ENCODE measurements around the gene NRP1. TPM values are rescaled to one million over a fixed set of nuclear protein-coding genes. Genes with fewer than 3 reads are reported as not detected.

The NRP1 gene
- polyA plus RNA-seq, 2 of the 4 experiments (the other 2 are of a cell fraction) = 121 to 259 TPM

DNA sequence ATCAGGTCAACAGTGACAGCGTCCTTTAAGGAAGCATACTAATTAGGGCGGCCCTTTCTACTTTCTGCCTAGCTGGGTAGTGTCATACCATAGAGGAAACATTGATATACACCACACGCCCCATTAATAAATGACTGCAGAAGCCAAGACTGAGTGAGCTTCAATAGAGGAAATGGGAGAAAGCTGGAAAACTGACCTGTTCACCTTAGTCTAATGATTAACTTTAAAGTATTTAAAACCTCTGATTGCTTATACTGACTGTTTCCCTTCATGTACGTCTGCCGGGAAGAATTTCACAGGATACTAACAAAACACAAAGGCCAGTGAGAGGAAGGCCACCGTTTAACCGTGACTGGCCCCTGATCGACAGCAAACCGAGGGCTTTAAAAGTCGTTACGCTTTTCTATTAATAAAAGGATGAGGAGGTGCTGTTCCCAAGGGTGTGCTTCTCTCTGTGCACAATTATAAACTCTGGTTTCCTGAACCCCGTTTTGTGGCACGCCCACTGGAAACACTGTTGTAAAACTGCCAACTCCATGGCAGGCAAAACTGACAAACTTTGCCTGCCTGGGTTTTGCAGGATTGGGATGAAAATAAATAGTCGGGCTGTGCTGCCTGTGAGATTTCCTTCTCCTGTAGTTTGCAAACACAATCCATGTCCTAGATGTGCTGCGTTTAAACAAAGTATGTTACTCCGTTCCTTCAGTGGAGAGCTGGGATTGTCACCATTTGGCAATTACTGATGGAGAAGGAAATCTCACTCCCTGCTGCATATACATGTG lies 137.6 kb downstream of the NRP1 start:
- 3% methylated on average over 16 of the region's 16 CpGs for WGBS (ENCODE audit: missing lambda C conversion rate)
- TF ChIP-seq MAFK (IDR thresholded peaks at IDR 0.05; ENCODE audit: partially characterized antibody) (no peak), SREBF2 (IDR thresholded peaks at IDR 0.05) (no peak), GATA3 (IDR thresholded peaks at IDR 0.05; ENCODE audit: borderline replicate concordance) (peak; percentile 57; the same call in 1 of the 2 replicates), KDM1A (IDR thresholded peaks at IDR 0.05; ENCODE audit: low read depth) (no peak), HEYL (CRISPR knock-in tag; IDR thresholded peaks at IDR 0.05) (no peak; the same call in 1 of the 2 replicates), EP300 (IDR thresholded peaks at IDR 0.05) (peak in 1 of 2 experiments; percentile 24; a peak in 1 of 5 replicates), ZFP36 (IDR thresholded peaks at IDR 0.05; ENCODE audit: borderline replicate concordance, partially characterized antibody) (no peak), CEBPB (IDR thresholded peaks at IDR 0.05) (no peak; a peak in 1 of 4 replicates), JUN (IDR thresholded peaks at IDR 0.05) (peak; percentile 42 to 54; a peak in 4 of 5 replicates), FOSL2 (IDR thresholded peaks at IDR 0.05) (no peak), FOSL2 (CRISPR knock-in tag; IDR thresholded peaks at IDR 0.05) (peak; percentile 9; the same call in 1 of the 2 replicates), MYC (IDR thresholded peaks at IDR 0.05; ENCODE audit: borderline replicate concordance, low read length) (no peak), RARB (CRISPR knock-in tag; IDR thresholded peaks at IDR 0.05) (no peak), JUNB (IDR thresholded peaks at IDR 0.05) (no peak)
- TF ChIP-seq, protein P1, sequence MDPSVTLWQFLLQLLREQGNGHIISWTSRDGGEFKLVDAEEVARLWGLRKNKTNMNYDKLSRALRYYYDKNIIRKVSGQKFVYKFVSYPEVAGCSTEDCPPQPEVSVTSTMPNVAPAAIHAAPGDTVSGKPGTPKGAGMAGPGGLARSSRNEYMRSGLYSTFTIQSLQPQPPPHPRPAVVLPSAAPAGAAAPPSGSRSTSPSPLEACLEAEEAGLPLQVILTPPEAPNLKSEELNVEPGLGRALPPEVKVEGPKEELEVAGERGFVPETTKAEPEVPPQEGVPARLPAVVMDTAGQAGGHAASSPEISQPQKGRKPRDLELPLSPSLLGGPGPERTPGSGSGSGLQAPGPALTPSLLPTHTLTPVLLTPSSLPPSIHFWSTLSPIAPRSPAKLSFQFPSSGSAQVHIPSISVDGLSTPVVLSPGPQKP (IDR thresholded peaks at IDR 0.05; ENCODE audit: low read depth, low read length) = no peak
- TF ChIP-seq, protein P2, sequence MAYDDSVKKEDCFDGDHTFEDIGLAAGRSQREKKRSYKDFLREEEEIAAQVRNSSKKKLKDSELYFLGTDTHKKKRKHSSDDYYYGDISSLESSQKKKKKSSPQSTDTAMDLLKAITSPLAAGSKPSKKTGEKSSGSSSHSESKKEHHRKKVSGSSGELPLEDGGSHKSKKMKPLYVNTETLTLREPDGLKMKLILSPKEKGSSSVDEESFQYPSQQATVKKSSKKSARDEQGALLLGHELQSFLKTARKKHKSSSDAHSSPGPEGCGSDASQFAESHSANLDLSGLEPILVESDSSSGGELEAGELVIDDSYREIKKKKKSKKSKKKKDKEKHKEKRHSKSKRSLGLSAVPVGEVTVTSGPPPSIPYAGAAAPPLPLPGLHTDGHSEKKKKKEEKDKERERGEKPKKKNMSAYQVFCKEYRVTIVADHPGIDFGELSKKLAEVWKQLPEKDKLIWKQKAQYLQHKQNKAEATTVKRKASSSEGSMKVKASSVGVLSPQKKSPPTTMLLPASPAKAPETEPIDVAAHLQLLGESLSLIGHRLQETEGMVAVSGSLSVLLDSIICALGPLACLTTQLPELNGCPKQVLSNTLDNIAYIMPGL (CRISPR knock-in tag; IDR thresholded peaks at IDR 0.05; ENCODE audit: borderline replicate concordance) = no peak
- peak overlapping the region; percentile 79 to 86 for H3K27ac ChIP-seq
- DNase-seq (ENCODE audit: low read depth in 1 of 2, low spot score in 1 of 2) = peak; percentile 43 to 85
- H3K4me3 ChIP-seq = peak overlapping the region; percentile 2; the same call in 2 of the 3 replicates
- H3K4me1 ChIP-seq = peaks cover 78% of the 10 kb centered on the region
- POLR2A ChIA-PET = interaction anchor here (0.8 kb wide), 1 partner anchor 80 kb away, joined by 3 read pairs; no protein-coding TSS in a partner anchor
- CTCF ChIA-PET = interaction anchor here (0.8 to 3.3 kb wide), 4 partner anchors 10 to 1441 kb away, joined by 3 to 12 read pairs (median 4); no protein-coding TSS in a partner anchor
- FAIRE-seq = peak; percentile 13
- H3K4me2 ChIP-seq = peak overlapping the region; percentile 73
- H3K9me3 ChIP-seq = no peaks in the 10 kb centered on the region
- ATAC-seq = peak; percentile 40 to 62; a peak in 4 of 6 replicates

DNA sequence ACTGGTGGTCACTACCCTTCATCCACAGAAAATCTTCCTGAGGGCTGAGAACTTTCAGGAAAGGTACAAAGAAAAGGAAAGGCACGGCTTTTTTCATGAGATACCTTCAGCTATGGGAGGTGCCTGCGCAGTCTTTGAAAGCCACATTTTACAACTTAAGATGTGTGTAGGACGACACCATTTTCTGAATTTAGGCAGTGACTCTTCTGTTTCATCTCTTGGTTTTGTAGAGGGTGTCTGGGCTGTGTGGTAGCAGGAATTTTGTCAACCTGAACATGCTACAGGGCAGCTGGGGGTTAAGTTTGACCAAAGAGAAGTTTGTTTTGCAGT lies 138.1 kb downstream of the NRP1 start:
- peak; percentile 36 for FAIRE-seq
- no peak for DNase-seq (ENCODE audit: low read depth in 1 of 2, low spot score in 1 of 2)
- no peak overlapping the region for H3K4me3 ChIP-seq
- ChIA-PET CTCF (interaction anchor here (0.8 to 3.3 kb wide), 4 partner anchors 10 to 1442 kb away, joined by 3 to 12 read pairs (median 4); no protein-coding TSS in a partner anchor), POLR2A (interaction anchor here (0.5 to 0.8 kb wide), 2 partner anchors 81 to 1935 kb away, joined by 3 read pairs; no protein-coding TSS in a partner anchor)
- peaks cover 74% of the 10 kb centered on the region for H3K4me1 ChIP-seq
- no peaks in the 10 kb centered on the region for H3K9me3 ChIP-seq
- ATAC-seq = peak in 1 of 2 experiments; percentile 5; a peak in 3 of 6 replicates
- H3K27ac ChIP-seq = peak overlapping the region; percentile 79 to 86
- 82% methylated on average over 3 of the region's 3 CpGs for WGBS (ENCODE audit: missing lambda C conversion rate)
- peak overlapping the region; percentile 73 for H3K4me2 ChIP-seq
- TF ChIP-seq MYC (IDR thresholded peaks at IDR 0.05; ENCODE audit: borderline replicate concordance, low read length) (no peak), MAZ (IDR thresholded peaks at IDR 0.05; ENCODE audit: borderline replicate concordance, low read depth, low read length) (no peak), HOXA7 (CRISPR knock-in tag; IDR thresholded peaks at IDR 0.05) (0 out of 2 replicates have a peak, but pooled peaks have one; percentile 9)
